GM21515 (cell line): ENCODE results near the gene TLR4.

Source experiments
- ATAC-seq: cut with Tn5 transposase; IDR thresholded peaks from one replicate; pipeline ENCODE4 v1.9.1; 2021; ENCODE audit not compliant: unreplicated experiment

The TLR4 gene

DNA sequence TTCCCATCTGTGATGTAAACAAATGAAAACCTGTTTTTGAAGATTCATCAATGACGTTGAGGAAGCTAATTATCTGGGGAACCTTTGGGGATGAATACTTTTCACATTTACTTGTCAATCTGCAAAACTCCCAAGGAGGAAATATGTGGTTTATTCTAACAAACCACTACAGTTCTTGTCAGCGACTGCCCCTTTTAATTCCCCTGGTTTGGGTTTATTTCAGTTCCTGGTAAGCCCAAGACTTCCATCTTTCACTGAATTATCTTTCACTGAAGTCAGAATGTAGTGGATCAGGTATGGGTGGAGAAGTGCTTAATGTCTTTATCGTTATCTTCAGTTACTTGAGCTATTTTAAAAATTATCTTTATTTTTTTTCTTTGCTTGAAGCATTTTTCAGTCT lies 40.2 kb downstream of the TLR4 start:
- no peak for ATAC-seq

GRCh38 chr9:117744856-117745389 lies 40.7 kb downstream of the TLR4 start:
- ATAC-seq: no peak

DNA sequence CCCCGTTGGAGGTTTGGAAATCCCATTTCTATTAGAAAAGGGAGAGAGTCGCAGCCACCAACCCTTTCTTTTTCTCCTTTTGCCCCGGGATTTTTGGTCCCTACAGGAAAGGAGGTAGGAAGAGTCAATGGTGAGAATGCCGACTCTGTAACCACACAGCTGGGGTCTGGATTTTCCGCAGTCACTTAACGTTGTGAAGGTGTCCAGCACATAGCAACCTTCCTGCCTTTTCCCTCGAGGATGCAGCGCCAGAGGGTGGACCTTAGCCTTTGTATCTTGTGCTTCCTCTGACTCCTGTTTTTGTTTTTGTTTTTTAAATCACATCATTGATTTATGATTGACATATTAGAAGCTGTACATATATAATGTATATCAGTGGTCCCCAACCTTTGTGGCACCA lies 41.4 kb downstream of the TLR4 start:
- ATAC-seq: no peak

GRCh38 chr9:117746263-117746662 lies 42.1 kb downstream of the TLR4 start:
- no peak for ATAC-seq

DNA sequence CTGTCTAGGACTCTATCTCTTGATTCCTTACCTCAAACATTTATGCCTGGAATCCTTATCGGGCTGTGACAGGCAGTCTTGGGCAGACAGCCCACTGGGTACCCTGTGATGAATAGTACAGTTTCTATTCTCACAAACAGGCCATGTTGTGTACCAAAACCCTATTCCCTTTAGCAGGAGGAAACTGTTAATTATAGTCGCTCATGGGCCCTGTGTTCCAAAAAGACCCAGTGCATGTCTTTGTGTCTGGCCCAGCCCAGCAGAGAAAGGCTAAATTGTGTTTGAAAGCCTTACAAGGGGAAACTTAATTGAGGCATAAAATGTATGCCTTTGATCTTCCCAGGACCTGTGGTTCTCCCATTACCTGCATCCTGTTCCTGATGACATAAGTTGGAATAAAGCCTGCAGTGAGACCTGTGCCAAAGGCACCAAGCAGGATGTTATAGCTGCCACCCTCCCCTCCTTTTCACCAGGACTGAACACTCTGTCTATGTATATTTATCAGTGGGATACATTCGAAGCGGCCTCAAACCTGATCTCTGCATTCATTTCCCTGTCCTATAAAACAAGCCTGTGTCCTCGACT lies 43.3 kb downstream of the TLR4 start:
- ATAC-seq: no peak

DNA sequence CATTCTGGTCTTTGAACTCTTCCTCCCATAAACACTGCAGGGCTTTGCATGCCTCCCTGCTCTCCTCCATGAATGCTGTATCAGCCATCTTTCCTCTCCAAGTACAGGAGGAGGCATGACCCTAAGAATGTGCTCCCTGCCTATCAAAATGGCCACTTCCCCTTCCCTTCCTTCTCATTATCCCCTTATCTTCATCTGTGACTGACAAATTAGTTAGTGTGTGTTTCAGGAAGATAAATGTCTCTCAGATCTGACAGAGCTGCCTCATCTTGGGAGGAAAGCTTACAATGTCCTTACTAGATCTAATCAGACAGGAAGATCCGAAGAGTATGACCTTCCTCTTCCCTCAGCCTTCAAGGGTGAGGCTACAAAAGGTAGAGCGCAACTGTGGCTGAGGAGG lies 46.2 kb downstream of the TLR4 start:
- ATAC-seq: no peak

GRCh38 chr9:117752894-117753293 lies 48.7 kb downstream of the TLR4 start:
- ATAC-seq: no peak

DNA sequence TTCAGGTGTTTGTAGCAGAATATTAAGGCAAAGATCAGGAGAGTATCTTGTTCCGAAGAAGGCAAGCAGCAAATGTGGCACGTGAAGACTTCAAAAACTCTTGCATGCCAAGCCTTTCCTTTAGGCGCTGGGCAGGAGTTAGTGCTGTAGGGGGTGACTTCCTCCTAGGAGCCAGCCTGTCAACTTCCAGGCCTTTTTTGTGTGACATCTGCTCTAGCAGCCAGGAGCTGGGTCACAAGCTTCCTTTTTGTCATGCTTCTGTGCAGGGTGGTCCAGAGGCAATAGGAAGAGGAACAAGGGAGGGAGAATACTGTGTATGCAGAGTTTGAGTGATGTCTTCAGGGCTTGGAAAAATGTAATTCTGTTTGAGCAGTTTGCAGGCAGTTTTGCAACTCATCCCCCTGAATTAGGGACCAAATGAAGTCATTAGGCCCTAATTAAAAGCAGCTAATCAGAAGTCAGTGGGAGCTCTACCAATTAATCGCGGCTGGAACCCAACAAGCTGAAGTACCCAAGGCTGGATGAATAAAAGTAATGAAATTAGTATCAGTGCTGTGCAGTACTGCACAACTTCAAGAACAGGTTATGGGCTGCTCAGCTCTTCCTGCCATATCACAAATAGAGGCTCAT lies 53.5 kb downstream of the TLR4 start:
- no peak for ATAC-seq

GRCh38 chr9:117763314-117763713 lies 59.1 kb downstream of the TLR4 start:
- no peak for ATAC-seq

DNA sequence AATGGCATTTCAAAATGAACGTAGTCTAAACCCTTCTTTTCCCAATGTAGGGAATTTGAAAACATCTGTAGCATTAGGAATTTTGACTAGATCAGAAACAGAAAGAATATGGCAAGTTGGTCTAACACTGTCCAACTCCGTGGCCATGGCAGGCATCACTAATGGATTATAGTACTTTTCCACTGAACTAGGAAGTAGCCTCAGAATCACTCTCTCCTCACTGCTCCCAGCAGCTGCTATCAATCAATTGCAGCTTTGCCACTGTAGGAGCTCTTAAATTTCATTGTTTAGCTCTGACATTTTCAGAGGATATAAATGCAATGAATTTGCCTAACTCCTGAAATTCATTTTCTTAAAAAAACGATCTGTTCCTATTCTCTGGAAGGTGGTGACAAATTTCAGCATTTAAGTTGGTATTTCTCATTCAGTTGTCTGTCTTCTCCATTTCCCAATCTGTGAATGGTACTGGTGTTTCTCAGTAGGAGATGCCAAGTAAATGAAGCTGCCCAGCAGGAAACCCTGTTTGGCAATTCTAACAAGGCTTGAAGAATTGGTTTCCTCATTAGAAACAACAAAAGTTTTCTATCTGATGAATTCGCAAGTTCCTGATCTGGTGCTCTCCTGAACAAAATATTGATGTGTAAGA lies 64.7 kb downstream of the TLR4 start:
- ATAC-seq: no peak

GRCh38 chr9:117771136-117771535 lies 66.9 kb downstream of the TLR4 start:
- ATAC-seq: no peak

- ATAC-seq: no peak
These were observed 68.8 kb downstream of the TLR4 start for GRCh38 chr9:117772960-117773359.
